Measurements from ENCODE around the gene CLINT1.

The CLINT1 gene

DNA sequence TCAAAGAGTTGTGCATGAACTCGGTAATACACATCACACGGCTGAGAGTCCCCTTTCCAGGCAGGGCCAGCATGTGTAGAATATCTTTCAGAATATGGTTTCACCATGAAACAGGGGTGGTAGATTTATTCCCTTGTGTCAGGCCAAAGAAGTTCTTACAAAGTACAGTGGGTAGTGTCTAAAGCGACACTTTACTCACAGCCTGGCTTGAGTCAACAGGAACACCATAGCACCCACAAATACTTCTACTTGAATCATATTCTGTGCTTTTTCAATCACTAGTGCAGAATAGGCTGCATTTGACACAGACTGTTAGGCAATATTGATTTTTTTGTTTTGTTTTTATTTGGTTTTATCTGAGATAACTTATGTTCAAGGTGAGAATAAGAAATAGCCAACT is 102.8 kb downstream of the CLINT1 start:
- DNase-seq = no peak

DNA sequence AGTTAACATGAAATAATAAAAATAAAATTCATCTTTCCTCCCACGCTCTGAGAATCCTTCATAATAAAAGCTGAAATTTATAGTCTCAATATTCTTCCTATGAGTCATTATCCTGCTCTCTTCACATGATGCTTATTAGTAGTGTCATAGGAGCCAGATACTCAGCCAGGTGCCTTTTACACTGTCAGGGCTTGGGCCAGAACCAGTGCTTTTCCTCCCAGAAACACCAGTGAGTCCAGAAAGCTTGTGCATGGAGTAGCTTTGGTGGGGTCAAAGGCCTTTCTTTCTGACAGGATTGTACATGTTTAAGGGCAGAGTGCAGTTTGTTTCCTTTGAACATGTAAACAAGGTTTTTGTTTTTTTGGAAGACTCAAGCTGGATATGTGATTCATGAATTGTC is 108.6 kb downstream of the CLINT1 start:
- DNase-seq = no peak

- no peak for DNase-seq
These were observed 109.5 kb downstream of the CLINT1 start for GRCh38 chr5:157749462-157749799.

DNA sequence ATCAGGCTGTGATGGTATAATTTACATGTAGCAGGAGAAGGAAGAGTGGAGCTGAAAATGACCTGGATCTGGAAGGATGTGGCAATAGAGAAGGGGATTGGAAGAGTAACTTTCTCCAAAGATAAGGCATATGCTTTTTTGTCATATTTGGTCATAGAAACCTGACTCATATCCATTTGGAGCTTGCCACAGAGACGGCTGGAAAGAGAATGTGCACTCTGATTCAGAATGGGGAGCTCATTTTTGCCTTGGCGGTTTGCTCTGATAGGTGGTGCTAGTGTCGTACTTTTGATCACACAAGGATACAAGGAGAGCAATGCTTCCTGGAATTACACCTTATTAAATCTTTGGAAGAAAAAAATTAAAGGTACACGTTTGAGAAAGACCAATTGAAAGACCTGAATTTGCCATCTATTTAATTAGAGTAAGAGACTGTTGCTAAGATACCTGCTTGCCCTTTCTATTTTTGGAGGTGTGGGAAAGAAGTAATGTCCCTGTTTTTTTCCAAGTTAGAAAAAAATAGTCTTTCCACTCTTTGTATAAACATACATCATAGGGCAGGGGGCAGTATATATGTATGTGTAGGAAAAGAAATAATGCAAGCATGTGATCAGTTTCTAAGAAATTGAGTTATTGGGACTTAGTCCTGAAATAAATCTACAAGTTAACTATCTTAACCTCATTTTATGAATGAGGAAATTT is 110.0 kb downstream of the CLINT1 start:
- DNase-seq = no peak

- DNase-seq = no peak
These were observed 110.9 kb downstream of the CLINT1 start for GRCh38 chr5:157747766-157748700.

GRCh38 chr5:157747173-157747740 is 111.7 kb downstream of the CLINT1 start:
- DNase-seq = no peak

GRCh38 chr5:157745041-157745456 is 113.9 kb downstream of the CLINT1 start:
- no peak for DNase-seq

DNA sequence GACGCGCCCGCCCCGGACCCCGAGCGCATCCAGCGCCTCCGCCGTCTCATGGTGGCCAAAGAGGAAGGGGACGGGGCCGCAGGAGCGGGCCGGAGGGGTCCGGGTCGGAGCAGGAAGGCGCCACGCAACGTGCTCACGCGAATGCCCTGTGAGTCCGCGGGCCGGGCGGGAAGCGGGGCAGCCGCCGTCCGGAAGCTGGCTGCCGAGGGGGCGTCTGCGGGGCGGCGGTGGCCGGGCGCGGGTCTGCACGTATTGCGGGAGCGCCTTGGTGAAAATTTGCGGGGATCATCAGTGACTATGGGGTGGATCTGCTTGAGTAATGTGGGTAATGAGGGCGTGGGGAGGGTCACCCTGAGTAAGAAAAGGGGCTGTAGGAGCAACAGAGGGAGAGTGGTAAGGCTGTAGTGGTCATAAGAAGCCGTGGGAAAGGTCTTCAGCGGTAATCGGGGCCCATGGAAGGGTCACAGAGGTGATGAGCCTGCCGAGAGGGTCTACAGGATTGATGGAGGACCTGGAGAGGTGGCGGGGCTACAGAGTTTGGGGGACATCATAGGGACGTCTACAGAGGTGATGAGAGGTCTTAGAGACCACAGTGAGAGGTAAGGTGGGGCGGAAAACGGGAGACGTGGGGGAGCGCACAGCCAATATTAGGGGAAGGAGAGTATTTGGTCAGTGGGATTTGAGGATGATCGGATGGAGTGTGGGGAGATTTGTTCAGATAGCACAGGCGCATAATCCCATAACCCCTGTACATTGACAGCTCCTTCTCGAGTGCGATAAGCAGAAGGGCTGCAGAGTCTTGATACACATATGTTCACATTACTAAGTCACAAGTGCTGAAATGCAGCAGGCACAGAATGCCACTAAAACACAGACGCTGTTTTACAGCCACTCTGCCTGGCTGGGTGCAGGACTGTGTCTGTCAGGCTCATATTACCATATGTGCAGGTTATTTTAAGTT is 114.6 kb downstream of the CLINT1 start:
- peak; percentile 2 to 14 for DNase-seq

- DNase-seq = peak; percentile 88 to 92
These were observed 115.5 kb downstream of the CLINT1 start, which contains the start of gene LSM11 for GRCh38 chr5:157743163-157744050. Gene LSM11 (plus strand): TSS chr5:157743712. CDS start chr5:157743751, 39 bp downstream.

DNA sequence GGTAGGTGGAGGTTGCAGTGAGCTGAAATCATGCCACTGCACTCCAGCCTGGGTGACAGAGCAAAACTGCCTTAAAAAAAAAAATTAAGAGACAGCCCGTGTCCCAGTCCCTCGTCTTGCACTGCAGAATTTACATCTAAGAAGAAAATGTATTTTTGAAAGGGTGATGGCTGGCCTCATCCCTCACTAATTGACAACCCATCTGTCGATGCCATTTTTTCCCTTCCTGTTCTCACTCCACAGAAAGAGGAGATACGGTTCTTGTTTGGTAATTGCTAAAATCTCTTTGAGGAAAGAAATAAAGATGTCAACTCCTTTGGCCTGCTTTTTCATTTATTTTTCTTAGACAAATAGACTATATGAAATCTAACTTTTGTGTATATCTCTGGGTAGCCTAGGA is 117.8 kb downstream of the CLINT1 start:
- DNase-seq = no peak

DNA sequence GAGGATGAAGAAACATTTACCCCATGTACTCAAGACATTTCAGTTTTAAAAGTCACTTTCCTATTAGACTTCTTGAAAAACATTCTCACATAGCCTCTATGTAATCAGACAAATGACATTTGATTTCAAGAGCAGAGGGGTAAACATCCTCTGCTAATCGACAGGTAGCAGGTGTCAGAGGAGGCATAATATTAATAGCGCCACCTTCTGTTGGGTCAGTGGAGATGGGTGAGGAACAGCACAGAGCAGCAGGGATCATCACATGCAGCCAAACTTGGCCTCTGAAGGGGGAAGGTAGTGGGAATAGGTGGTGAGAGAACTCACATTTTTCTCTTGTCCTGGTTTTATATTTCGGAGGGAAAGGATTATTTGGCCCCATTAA is 118.7 kb downstream of the CLINT1 start:
- peak; percentile 15 to 62 for DNase-seq

DNA sequence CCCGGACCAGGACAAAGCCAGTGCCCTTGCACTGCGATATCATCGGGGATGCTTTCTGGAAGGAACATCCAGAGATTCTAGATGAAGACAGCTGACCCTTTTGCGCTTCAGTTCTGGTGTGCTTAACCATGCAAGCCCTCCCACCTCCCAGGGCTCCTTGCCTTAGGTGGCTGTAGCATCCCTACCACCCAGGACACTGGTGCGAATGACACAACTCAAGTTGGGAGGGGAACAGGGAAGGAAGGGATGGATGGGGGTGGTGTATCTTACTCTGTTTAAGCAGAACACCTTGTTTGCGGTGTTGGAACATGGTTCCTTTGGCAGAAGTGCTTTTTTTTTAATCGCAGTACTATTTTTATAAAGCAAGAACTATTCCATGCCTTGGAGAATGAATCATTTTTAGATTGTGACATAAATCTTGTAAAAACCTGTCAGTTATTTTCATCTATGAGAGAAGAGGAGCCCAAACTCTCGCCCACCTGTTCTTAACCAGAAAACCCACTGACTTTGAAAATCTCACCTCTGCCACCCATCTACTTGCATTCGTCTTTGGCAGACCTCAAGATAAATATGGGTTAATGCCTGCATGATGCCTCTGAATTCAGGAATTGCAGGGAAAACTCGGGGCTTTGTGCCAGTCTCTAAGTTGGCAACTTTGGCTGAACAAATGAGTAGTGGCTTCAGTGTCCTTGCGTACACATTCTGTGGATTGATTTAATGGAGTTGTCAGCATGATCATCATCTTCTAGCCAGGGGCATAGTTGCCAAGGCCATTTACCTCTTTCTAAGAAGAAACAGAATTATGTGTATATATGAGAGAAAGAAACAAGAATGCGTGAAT is 119.3 kb downstream of the CLINT1 start:
- no peak for DNase-seq

GRCh38 chr5:157735991-157736390 is 123.0 kb downstream of the CLINT1 start:
- no peak for DNase-seq

Measured in CD4-positive, alpha-beta T cell treated with Interferon alpha-2 for 1 hour (primary cell).